H9 (cell line): ENCODE results near the gene MARCHF3. TPM values are rescaled to one million over a fixed set of nuclear protein-coding genes. Genes with fewer than 3 reads are reported as not detected.

ENCODE experiments used
- DNase-seq: peaks from one replicate; pipeline ENCODE4 v3.0.0-alpha.2; 2017
- H2AFZ ChIP-seq: one replicate; pipeline ENCODE4 v1.6.1; 2013; ENCODE audit warnings: mild to moderate bottlenecking, low read length, control low read depth, moderate library complexity
- H2AK5ac ChIP-seq: 2 replicates; pipeline ENCODE4 v1.6.1; 2013; ENCODE audit warnings: low read length, control low read depth, mixed read lengths; ENCODE audit not compliant: insufficient read length
- H2BK120ac ChIP-seq: one replicate; pipeline ENCODE4 v1.6.1; 2013; ENCODE audit warnings: low read depth, mild to moderate bottlenecking, low read length, control low read depth, inconsistent platforms; ENCODE audit not compliant: poor library complexity, severe bottlenecking
- H2BK12ac ChIP-seq: 2 replicates; pipeline ENCODE4 v1.6.1; 2013; ENCODE audit warnings: low read length, control low read depth, mixed read lengths, low read depth; ENCODE audit not compliant: insufficient read length
- H2BK15ac ChIP-seq: 2 replicates; pipeline ENCODE4 v1.6.1; 2013; ENCODE audit warnings: low read depth, low read length, control low read depth
- H2BK20ac ChIP-seq: one replicate; pipeline ENCODE4 v1.6.1; 2013; ENCODE audit warnings: low read depth, mild to moderate bottlenecking, low read length, control low read depth, inconsistent platforms; ENCODE audit not compliant: poor library complexity, severe bottlenecking
- H2BK5ac ChIP-seq: 2 replicates; pipeline ENCODE4 v1.6.1; 2013; ENCODE audit warnings: low read length, control low read depth, mixed read lengths; ENCODE audit not compliant: insufficient read length
- H3K14ac ChIP-seq: 2 replicates; pipeline ENCODE4 v1.6.1; 2013; ENCODE audit warnings: low read length, control low read depth; ENCODE audit not compliant: insufficient read depth
- H3K18ac ChIP-seq: 2 replicates; pipeline ENCODE4 v1.6.1; 2013; ENCODE audit warnings: low read depth, mild to moderate bottlenecking, mixed read lengths, low read length, control low read depth; ENCODE audit not compliant: insufficient read length
- H3K23ac ChIP-seq: 2 replicates; pipeline ENCODE4 v1.6.1; 2013; ENCODE audit warnings: low read length, control low read depth, mixed read lengths, low read depth; ENCODE audit not compliant: insufficient read length
- H3K23me2 ChIP-seq: 2 replicates; pipeline ENCODE4 v1.6.1; 2013; ENCODE audit warnings: low read depth, mild to moderate bottlenecking, mixed read lengths, low read length, control low read depth; ENCODE audit not compliant: insufficient read length, poor library complexity, severe bottlenecking
- H3K27ac ChIP-seq: 2 replicates; pipeline ENCODE4 v1.5.1; 2013; ENCODE audit warnings: low read length, control low read depth, mixed read lengths, low read depth; ENCODE audit not compliant: insufficient read length
- H3K27me3 ChIP-seq: 2 replicates; pipeline ENCODE4 v1.6.1; 2013; ENCODE audit warnings: low read length, control low read depth, inconsistent platforms; ENCODE audit not compliant: insufficient read depth
- H3K4ac ChIP-seq: 2 replicates; pipeline ENCODE4 v1.6.1; 2013; ENCODE audit warnings: low read depth, mild to moderate bottlenecking, control low read depth, inconsistent platforms, low read length, moderate library complexity
- H3K4me1 ChIP-seq: 2 replicates; pipeline ENCODE4 v1.6.1; 2013; ENCODE audit warnings: low read length, control low read depth, inconsistent platforms; ENCODE audit not compliant: insufficient read depth
- H3K4me2 ChIP-seq: 2 replicates; pipeline ENCODE4 v1.6.1; 2013; ENCODE audit warnings: low read length, control low read depth, mixed read lengths; ENCODE audit not compliant: insufficient read length, insufficient read depth
- H3K56ac ChIP-seq: 2 replicates; pipeline ENCODE4 v1.6.1; 2013; ENCODE audit warnings: low read depth, mild to moderate bottlenecking, mixed read lengths, low read length, control low read depth; ENCODE audit not compliant: insufficient read length
- H3K79me1 ChIP-seq: 2 replicates; pipeline ENCODE4 v1.6.1; 2013; ENCODE audit warnings: low read depth, mild to moderate bottlenecking, moderate library complexity, low read length, control low read depth, inconsistent platforms; ENCODE audit not compliant: insufficient read depth, poor library complexity, severe bottlenecking
- H3K79me2 ChIP-seq: 2 replicates; pipeline ENCODE4 v1.6.1; 2013; ENCODE audit warnings: low read length, control low read depth, inconsistent platforms; ENCODE audit not compliant: insufficient read depth
- H3K9ac ChIP-seq: 2 replicates; pipeline ENCODE4 v1.6.1; 2013; ENCODE audit warnings: low read length, control low read depth, mixed read lengths; ENCODE audit not compliant: insufficient read length; ENCODE audit errors: extremely low read depth
- H3K9me3 ChIP-seq: one replicate; pipeline ENCODE4 v1.6.1; 2013; ENCODE audit warnings: low read depth, low read length, inconsistent platforms; ENCODE audit not compliant: control insufficient read depth
- H3T11ph ChIP-seq: one replicate; pipeline ENCODE4 v1.6.1; 2013; ENCODE audit warnings: mild to moderate bottlenecking, low read length, control low read depth, inconsistent platforms
- H4K20me1 ChIP-seq: one replicate; pipeline ENCODE4 v1.6.1; 2013; ENCODE audit not compliant: control insufficient read depth, insufficient read length, insufficient read depth
- H4K5ac ChIP-seq: 2 replicates; pipeline ENCODE4 v1.6.1; 2013; ENCODE audit warnings: low read depth, mild to moderate bottlenecking, mixed read lengths, low read length, control low read depth; ENCODE audit not compliant: insufficient read length
- H4K8ac ChIP-seq: replicated peaks from 2 replicates; pipeline ENCODE4 v1.6.1; 2013; ENCODE audit warnings: low read length, control low read depth, mixed read lengths, low read depth; ENCODE audit not compliant: insufficient read length
- H4K91ac ChIP-seq: 2 replicates; pipeline ENCODE4 v1.6.1; 2013; ENCODE audit warnings: low read depth, mild to moderate bottlenecking, moderate library complexity, mixed read lengths, low read length, control low read depth; ENCODE audit not compliant: insufficient read length
- H3K27ac Mint-ChIP-seq, 3 experiments: 2 replicates in 2 of 3; 3 replicates in 1 of 3; pipeline ENCODE4 v1.8.0; 2020 to 2021; ENCODE audit warnings: mixed read lengths in 3 of 3, mild to moderate bottlenecking in 1 of 3, moderate library complexity in 1 of 3
- H3K27me3 Mint-ChIP-seq: 2 replicates; pipeline ENCODE4 v1.8.0; 2021; ENCODE audit warnings: low read depth, mild to moderate bottlenecking, moderate library complexity, mixed read lengths
- H3K36me3 Mint-ChIP-seq, 3 experiments: 2 replicates in 2 of 3; 3 replicates in 1 of 3; pipeline ENCODE4 v1.8.0; 2020 to 2021; ENCODE audit warnings: low read depth in 3 of 3, mixed read lengths in 3 of 3; ENCODE audit not compliant: insufficient read depth in 1 of 3
- H3K4me1 Mint-ChIP-seq, 2 experiments: 2 replicates each; pipeline ENCODE4 v1.8.0; 2020; ENCODE audit warnings: mixed read lengths in 2 of 2
- H3K4me3 Mint-ChIP-seq, 2 experiments: 2 replicates in 1 of 2; 3 replicates in 1 of 2; pipeline ENCODE4 v1.8.0; 2020 to 2021; ENCODE audit warnings: mild to moderate bottlenecking in 2 of 2, mixed read lengths in 2 of 2, moderate library complexity in 1 of 2
- H3K9me3 Mint-ChIP-seq, 2 experiments: 2 replicates in 1 of 2; 3 replicates in 1 of 2; pipeline ENCODE4 v1.8.0; 2020; ENCODE audit warnings: mild to moderate bottlenecking in 2 of 2, mixed read lengths in 2 of 2, moderate library complexity in 1 of 2
- WGBS: extraction: QIAGEN DNeasy Blood & Tissue Kit; methylation state at CpG from one replicate; pipeline ENCODE4 v1.1.7; 2013; ENCODE audit warnings: missing lambda C conversion rate, low lambda C conversion rate, mixed read lengths; ENCODE audit not compliant: insufficient read length; ENCODE audit errors: extremely low coverage; 5-methylcytosine and 5-hydroxymethylcytosine counted together
- total RNA-seq: library from RNA; stranded (reverse); gene quantifications from 2 replicates; pipeline ENCODE4 v1.2.1, GENCODE V29; 2021
- TF ChIP-seq, protein P1 (sequence below): fragments of 200-600 bp; sonication (generic); conservative IDR thresholded peaks from 3 replicates; pipeline ENCODE4 v1.8.0; 2021; ENCODE audit warnings: antibody characterized with exemption, mild to moderate bottlenecking

Gene MARCHF3
- total RNA-seq, 1 experiment from 2014 or later: 17.7 TPM

DNA sequence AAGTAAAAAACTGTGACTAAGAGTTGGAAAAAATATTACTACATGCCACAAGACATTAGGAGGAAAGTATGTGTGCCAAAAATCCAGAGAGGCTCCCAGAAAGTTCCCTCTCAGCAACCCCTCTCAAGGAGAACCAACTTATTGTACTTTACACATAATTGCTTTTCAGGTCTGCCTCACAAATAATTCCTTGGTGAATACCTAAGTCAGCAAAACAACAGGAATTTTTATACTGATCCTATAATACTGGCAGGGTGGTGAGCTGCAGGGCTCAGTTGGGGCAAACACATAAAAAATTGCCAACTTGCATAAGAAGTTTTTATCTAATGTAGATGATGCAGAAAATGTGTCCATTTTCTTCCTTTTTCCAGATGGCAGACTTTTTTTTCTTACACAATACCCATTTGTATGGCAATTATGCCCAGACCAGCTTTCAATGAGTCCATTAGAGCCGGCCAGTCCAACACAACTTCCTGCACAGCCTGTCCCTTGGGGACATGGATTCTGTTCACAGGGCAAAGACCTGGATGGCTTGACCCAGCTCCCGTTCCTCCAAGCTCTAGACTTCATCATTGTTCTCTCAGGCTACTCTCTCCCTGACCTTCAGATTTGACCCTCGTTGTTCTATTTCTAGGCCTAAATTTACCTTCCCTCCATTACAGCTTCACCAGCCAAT, 31.3 kb downstream of the MARCHF3 start:
- Histone ChIP-seq H2AFZ (no peak overlapping the region), H3K9me3 (no peaks in the 10 kb centered on the region), H3K79me1 (no peaks in the 10 kb centered on the region), H4K20me1 (no peaks in the 10 kb centered on the region), H2BK20ac (no peak overlapping the region), H3K27me3 (no peaks in the 10 kb centered on the region), H2BK120ac (no peak overlapping the region), H3K23me2 (no peaks in the 10 kb centered on the region), H3K23ac (no peak overlapping the region), H2BK12ac (no peak overlapping the region), H4K8ac (no peak overlapping the region), H3K4ac (no peak overlapping the region), H4K5ac (no peak overlapping the region), H3T11ph (no peak overlapping the region), H3K14ac (no peak overlapping the region), H3K56ac (no peak overlapping the region), H3K4me1 (peaks cover 6% of the 10 kb centered on the region; the same call in 1 of the 2 replicates), H2AK5ac (no peak overlapping the region), H3K79me2 (no peaks in the 10 kb centered on the region), H3K27ac (no peak overlapping the region), H2BK5ac (no peak overlapping the region), H3K4me2 (no peak overlapping the region), H3K9ac (no peak overlapping the region), H4K91ac (no peak overlapping the region), H2BK15ac (no peak overlapping the region), H3K18ac (no peak overlapping the region)
- Mint-ChIP-seq H3K4me3 (no peak overlapping the region), H3K27ac (peak overlapping the region in 1 of 3 experiments; percentile 11; a peak in 1 of 7 replicates), H3K9me3 (no peaks in the 10 kb centered on the region), H3K4me1 (peaks cover 0 to 8% of the 10 kb centered on the region in 2 experiments; a peak in 2 of 4 replicates), H3K36me3 (no peaks in the 10 kb centered on the region; a peak in 2 of 7 replicates), H3K27me3 (no peaks in the 10 kb centered on the region)
- DNase-seq: no peak
- TF ChIP-seq, protein P1, sequence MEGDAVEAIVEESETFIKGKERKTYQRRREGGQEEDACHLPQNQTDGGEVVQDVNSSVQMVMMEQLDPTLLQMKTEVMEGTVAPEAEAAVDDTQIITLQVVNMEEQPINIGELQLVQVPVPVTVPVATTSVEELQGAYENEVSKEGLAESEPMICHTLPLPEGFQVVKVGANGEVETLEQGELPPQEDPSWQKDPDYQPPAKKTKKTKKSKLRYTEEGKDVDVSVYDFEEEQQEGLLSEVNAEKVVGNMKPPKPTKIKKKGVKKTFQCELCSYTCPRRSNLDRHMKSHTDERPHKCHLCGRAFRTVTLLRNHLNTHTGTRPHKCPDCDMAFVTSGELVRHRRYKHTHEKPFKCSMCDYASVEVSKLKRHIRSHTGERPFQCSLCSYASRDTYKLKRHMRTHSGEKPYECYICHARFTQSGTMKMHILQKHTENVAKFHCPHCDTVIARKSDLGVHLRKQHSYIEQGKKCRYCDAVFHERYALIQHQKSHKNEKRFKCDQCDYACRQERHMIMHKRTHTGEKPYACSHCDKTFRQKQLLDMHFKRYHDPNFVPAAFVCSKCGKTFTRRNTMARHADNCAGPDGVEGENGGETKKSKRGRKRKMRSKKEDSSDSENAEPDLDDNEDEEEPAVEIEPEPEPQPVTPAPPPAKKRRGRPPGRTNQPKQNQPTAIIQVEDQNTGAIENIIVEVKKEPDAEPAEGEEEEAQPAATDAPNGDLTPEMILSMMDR: no peak
- no CpG with 5 or more reads among the region's 3 CpGs for WGBS
